Endodermal cell (in vitro differentiated cells): ENCODE results near the gene P3H1. TPM values are rescaled to one million over a fixed set of nuclear protein-coding genes. Genes with fewer than 3 reads are reported as not detected.

ENCODE experiments used
- DNase-seq: peaks from one replicate; pipeline ENCODE4 v3.0.0-alpha.2; 2017
- H3K27ac ChIP-seq: 2 replicates; pipeline ENCODE4 v1.5.1; 2013; ENCODE audit warnings: mild to moderate bottlenecking, low read depth, low read length, moderate library complexity
- H3K27me3 ChIP-seq: 2 replicates; pipeline ENCODE4 v1.6.1; 2013; ENCODE audit warnings: mild to moderate bottlenecking, low read length, moderate library complexity; ENCODE audit not compliant: insufficient read depth, control insufficient read depth, poor library complexity, severe bottlenecking
- H3K36me3 ChIP-seq: 2 replicates; pipeline ENCODE4 v1.7.0; 2013; ENCODE audit warnings: mild to moderate bottlenecking, low read length, moderate library complexity; ENCODE audit not compliant: control insufficient read depth, insufficient read depth
- H3K4me1 ChIP-seq: one replicate; pipeline ENCODE4 v1.7.0; 2013; ENCODE audit warnings: low read length; ENCODE audit not compliant: control insufficient read depth, insufficient read depth
- H3K4me3 ChIP-seq: 2 replicates; pipeline ENCODE4 v1.5.1; 2013; ENCODE audit warnings: mild to moderate bottlenecking, low read length, moderate library complexity
- H3K9ac ChIP-seq: 2 replicates; pipeline ENCODE4 v1.6.1; 2013; ENCODE audit warnings: mild to moderate bottlenecking, low read length, moderate library complexity; ENCODE audit not compliant: poor library complexity, severe bottlenecking; ENCODE audit errors: extremely low read depth
- H3K9me3 ChIP-seq: 2 replicates; pipeline ENCODE4 v1.6.1; 2013; ENCODE audit warnings: mild to moderate bottlenecking, low read length, moderate library complexity; ENCODE audit not compliant: control insufficient read depth
- H3K27ac Mint-ChIP-seq: 2 replicates; pipeline ENCODE4 v1.8.0; 2020; ENCODE audit warnings: mixed read lengths
- H3K27me3 Mint-ChIP-seq: 2 replicates; pipeline ENCODE4 v1.8.0; 2021; ENCODE audit warnings: mild to moderate bottlenecking, mixed read lengths; ENCODE audit not compliant: insufficient read depth
- H3K36me3 Mint-ChIP-seq: 2 replicates; pipeline ENCODE4 v1.8.0; 2020; ENCODE audit warnings: low read depth, mixed read lengths
- H3K4me1 Mint-ChIP-seq: 2 replicates; pipeline ENCODE4 v1.8.0; 2020; ENCODE audit warnings: mixed read lengths
- H3K4me3 Mint-ChIP-seq: 2 replicates; pipeline ENCODE4 v1.8.0; 2020; ENCODE audit warnings: mild to moderate bottlenecking, moderate library complexity, mixed read lengths
- H3K9me3 Mint-ChIP-seq: 2 replicates; pipeline ENCODE4 v1.8.0; 2020; ENCODE audit warnings: mild to moderate bottlenecking, mixed read lengths
- CTCF ChIP-seq: fragments of 200-600 bp; sonication (generic); conservative IDR thresholded peaks from 2 replicates; pipeline ENCODE4 v1.5.0; 2021; ENCODE audit warnings: antibody characterized with exemption, mild to moderate bottlenecking
- WGBS, 2 experiments: methylation state at CpG; one replicate each; pipeline versions ENCODE4 v1.1.5 to v1.1.7; 2013; ENCODE audit warnings: missing lambda C conversion rate in 2 of 2, mixed read lengths in 1 of 2; ENCODE audit not compliant: insufficient coverage in 1 of 2, insufficient read length in 1 of 2; 5-methylcytosine and 5-hydroxymethylcytosine counted together
- total RNA-seq, 2 donors: library from RNA; stranded (reverse); fragmentation: NEBNext Ultra II Directional in 1 of 2; extraction: Animal tissue kit (Norgen Biotek cat#: 25700) in 1 of 2; gene quantifications; 2 replicates in 1 of 2; 3 replicates in 1 of 2; pipeline ENCODE4 v1.2.1, GENCODE V29; 2021

The P3H1 gene
- total RNA-seq, 2 donors from 2014 or later = 51.7 to 68.3 TPM

DNA sequence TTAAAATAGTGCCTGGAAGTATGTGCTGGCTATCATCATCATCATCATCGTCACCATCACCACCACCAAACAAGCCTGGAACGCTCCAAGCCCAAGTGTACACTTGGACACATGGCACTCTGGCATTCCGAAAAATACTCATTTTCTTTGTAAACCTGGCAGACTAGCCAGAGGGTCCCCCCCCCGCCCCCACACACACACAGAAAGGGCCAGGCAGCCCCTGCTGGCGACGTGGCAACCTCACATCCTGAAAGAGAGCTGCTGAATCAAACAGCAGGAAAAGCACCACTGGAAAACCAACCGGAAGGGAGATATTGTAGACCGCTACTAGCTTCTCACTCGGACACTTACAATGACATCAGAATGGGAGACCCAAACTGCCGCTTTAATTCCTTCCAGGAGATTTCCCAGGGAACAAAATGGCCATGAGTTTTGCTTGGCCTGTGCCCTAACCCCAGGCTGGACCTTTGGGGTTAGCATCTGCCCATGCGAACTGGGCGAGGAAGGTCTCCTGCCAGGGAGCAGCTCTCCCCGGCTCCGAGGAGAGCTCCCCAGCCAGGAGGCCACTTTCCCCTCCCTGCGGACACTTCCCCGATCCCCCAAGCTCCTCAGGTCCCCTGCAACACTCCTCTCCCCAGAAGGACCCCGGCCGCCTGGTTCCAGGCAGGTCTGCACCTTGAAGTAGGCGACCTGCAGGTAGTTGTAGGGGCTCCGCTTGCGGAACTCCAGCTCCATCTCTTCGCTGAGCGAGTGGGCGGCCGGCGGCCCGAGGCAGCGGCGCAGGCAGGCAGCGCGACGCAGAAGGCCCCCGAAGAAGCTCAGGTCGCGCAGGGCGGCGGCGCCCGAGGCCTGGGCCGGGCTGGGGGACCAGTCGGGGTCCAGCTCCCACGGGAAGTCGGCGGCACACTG is 742 bp downstream of the P3H1 start:
- peaks cover 7% of the 10 kb centered on the region for H3K4me1 Mint-ChIP-seq
- peak overlapping the region; percentile 69 for H3K27ac ChIP-seq
- H3K4me1 ChIP-seq = no peaks in the 10 kb centered on the region
- H3K9me3 Mint-ChIP-seq = no peaks in the 10 kb centered on the region
- peaks cover 14% of the 10 kb centered on the region for H3K36me3 ChIP-seq
- peaks cover 23% of the 10 kb centered on the region for H3K36me3 Mint-ChIP-seq
- peak overlapping the region; percentile 86 for H3K4me3 ChIP-seq
- no peaks in the 10 kb centered on the region for H3K9me3 ChIP-seq
- peak; percentile 82 for DNase-seq
- TF ChIP-seq CTCF = peak; percentile 74
- no peak overlapping the region for H3K4me3 Mint-ChIP-seq
- peak overlapping the region; percentile 80 for H3K9ac ChIP-seq
- no peaks in the 10 kb centered on the region for H3K27me3 Mint-ChIP-seq
- 0 to 3% methylated on average over 13 to 43 of the region's 44 CpGs for WGBS, 2 experiments
- H3K27ac Mint-ChIP-seq = no peak overlapping the region
- no peaks in the 10 kb centered on the region for H3K27me3 ChIP-seq

DNA sequence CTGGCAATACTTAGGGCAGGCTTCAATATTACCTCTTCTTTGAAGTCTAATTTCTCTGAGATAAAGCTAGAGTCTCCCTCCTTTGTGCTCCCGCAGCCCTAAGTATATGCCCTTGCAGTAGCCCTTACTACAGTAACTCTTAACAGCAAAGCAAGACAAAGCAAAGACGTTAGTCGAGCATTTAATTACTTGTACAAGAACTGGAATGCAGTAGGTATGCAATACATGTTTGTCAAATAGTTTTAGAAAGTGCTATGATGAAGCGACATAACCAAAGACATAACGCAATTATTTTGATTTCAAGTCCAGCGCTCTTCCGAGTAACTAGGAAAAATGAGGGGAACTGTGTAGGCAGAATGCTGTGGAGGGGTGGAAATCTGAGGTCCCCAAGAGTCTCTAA is 1.6 kb downstream of the P3H1 start:
- 31 to 75% methylated on average over 2 to 7 of the region's 7 CpGs for WGBS, 2 experiments
- Histone ChIP-seq H3K36me3 (peaks cover 14% of the 10 kb centered on the region), H3K27ac (peak overlapping the region; percentile 29), H3K9ac (peak overlapping the region; percentile 80), H3K9me3 (no peaks in the 10 kb centered on the region), H3K4me1 (no peaks in the 10 kb centered on the region), H3K4me3 (peak overlapping the region; percentile 86), H3K27me3 (no peaks in the 10 kb centered on the region)
- Mint-ChIP-seq H3K27ac (no peak overlapping the region), H3K27me3 (no peaks in the 10 kb centered on the region), H3K36me3 (peaks cover 18% of the 10 kb centered on the region), H3K9me3 (no peaks in the 10 kb centered on the region), H3K4me1 (peaks cover 7% of the 10 kb centered on the region), H3K4me3 (no peak overlapping the region)
- DNase-seq = no peak
- no peak for TF ChIP-seq CTCF

DNA sequence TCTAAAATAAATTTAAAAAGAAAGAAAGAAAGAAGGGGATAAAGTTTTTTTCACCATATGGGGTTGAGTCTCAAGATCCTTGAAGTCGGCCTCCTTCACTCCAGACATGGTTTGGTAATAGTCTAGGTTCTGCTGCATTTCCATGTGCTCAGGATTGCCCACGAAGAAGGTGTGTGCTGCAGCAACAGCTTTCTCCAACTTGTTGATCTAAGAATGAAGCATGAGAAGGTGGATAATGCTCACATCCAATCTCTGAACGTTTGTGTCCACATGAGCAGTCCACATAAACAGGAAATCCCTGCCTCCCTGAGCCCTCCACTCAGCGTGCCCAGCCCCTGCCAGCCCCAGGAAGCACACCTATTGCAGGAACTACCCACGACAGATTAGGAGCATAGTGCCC is 4.6 kb downstream of the P3H1 start:
- no peak overlapping the region for H3K27ac ChIP-seq
- H3K4me3 Mint-ChIP-seq = no peak overlapping the region
- peaks cover 40% of the 10 kb centered on the region for H3K36me3 ChIP-seq
- no peaks in the 10 kb centered on the region for H3K27me3 ChIP-seq
- no peak overlapping the region for H3K4me3 ChIP-seq
- no peaks in the 10 kb centered on the region for H3K4me1 ChIP-seq
- H3K27ac Mint-ChIP-seq = no peak overlapping the region
- no peak overlapping the region for H3K9ac ChIP-seq
- peaks cover 23% of the 10 kb centered on the region for H3K36me3 Mint-ChIP-seq
- peaks cover 2% of the 10 kb centered on the region for H3K4me1 Mint-ChIP-seq
- H3K9me3 ChIP-seq = no peaks in the 10 kb centered on the region
- H3K27me3 Mint-ChIP-seq = no peaks in the 10 kb centered on the region
- TF ChIP-seq CTCF = no peak
- WGBS, 2 experiments = 92 to 93% methylated on average over 3 to 5 of the region's 5 CpGs
- no peaks in the 10 kb centered on the region for H3K9me3 Mint-ChIP-seq
- DNase-seq = no peak
